GM23248 (cell line): ENCODE measurements around the gene TRIO.

Experiments
- EZH2 ChIP-seq: fragments of 200-600 bp; sonication (generic); IDR thresholded peaks from 2 replicates; pipeline ENCODE4 v1.6.1; 2018; ENCODE audit warnings: antibody characterized with exemption, mild to moderate bottlenecking; ENCODE audit not compliant: insufficient read depth, poor library complexity, severe bottlenecking
- EZH2phosphoT487 ChIP-seq: fragments of 200-600 bp; sonication (generic); IDR thresholded peaks from 2 replicates; pipeline ENCODE4 v1.6.1; 2018; ENCODE audit warnings: antibody characterized with exemption, moderate library complexity, mild to moderate bottlenecking, low read depth; ENCODE audit not compliant: insufficient read depth

DNA sequence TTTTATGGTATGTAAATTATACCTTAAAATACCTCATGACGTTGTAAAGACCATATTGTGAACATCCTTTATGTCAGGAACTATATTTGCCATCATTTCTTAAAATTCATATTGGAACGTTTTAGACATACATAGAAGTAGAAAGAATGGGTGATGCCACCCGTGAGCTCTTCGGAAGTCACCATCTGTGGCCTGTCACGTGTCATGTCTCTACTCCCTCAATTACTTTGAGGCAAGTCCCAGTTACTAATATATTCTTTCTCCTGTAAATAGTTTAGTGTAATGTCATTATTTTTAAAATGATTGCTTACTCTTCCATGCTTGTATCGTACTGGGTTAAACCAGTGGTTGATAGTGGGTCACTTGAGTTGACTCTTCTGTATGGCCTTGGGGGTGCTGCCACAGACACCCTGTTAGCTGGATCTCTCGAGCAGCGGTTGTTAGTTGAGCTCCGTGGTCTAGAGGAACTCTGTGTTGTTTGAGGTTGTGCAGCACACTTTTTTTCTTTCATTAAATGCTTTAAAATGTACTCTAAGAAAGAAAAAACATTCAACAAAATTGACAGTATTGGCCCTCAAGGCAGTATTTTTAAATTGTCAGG is 66.2 kb downstream of the TRIO start:
- TF ChIP-seq EZH2 (no peak), EZH2phosphoT487 (no peak)
